SH-SY5Y (cell line): Measurements from ENCODE around the gene CES5A.

Experiments
- GATA2 ChIP-seq: IDR thresholded peaks from 2 replicates; pipeline ENCODE4 v1.6.1; 2011; ENCODE audit warnings: mild to moderate bottlenecking, low read depth, low read length
- GATA3 ChIP-seq: IDR thresholded peaks from 2 replicates; pipeline ENCODE4 v1.6.1; 2011; ENCODE audit warnings: low read depth, mild to moderate bottlenecking, low read length, moderate library complexity

GRCh38 chr16:55872130-55872529 lies 3.0 kb downstream of the CES5A start:
- TF ChIP-seq GATA3 = no peak
- no peak for TF ChIP-seq GATA2
